ENCODE measurements around the gene CRTC2. TPM values are rescaled to one million over a fixed set of nuclear protein-coding genes. Genes with fewer than 3 reads are reported as not detected.

CRTC2 gene
- polyA plus RNA-seq, 1 donor from 2014 or later: 12.1 TPM

DNA sequence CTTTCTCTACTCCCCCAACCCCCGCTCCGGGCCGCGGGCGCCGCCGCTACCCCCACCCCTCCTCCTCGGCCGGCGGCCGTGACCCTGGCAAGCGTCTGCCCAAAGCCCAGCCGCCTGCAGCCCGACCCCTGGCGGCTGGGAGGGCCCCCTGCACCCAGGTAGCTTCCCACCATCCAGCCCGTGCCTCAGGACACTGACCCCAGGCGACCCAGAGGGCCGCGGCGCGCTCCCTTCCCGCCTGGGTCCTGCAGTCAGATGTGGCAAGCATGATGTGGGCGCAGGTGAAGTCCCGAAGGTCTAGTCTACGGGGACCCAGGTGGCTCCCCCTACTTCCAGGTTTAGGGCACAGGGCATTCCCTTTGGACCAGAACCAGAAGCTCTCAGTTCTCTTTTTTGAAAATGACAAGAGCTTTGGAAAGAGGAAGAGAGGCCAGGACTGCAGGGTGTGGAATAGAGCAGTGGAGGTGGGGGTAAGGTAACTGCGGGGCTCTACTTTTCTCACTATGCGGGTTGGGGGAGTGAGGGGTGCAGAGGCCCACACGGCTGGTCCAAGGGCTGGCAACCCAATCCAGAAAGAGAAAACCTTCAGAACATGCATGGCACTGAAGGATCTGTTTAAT, 11.7 kb downstream of the CRTC2 start, which contains the start of gene DENND4B:
TSS of gene DENND4B (minus strand) at position 97 of the 620 bp plus-strand sequence. CDS start 2,344 bp downstream, outside the sequence.
- Histone ChIP-seq H4K20me1 (ENCODE audit: insufficient read depth) (no peaks in the 10 kb centered on the region), H3K4me2 (ENCODE audit: low read length) (peak within 1 kb of the TSS; percentile 67), H2AFZ (ENCODE audit: low read depth, low read length) (peak within 1 kb of the TSS; percentile 18), H3K9me2 (ENCODE audit: insufficient read depth, low read length) (no peaks in the 10 kb centered on the region), H3K27ac (ENCODE audit: low read length) (peak within 1 kb of the TSS; percentile 47), H3K9me3 (ENCODE audit: low read length) (no peaks in the 10 kb centered on the region), H3K9ac (ENCODE audit: low read length) (peak within 1 kb of the TSS; percentile 79), H3K79me2 (replicated peaks; ENCODE audit: insufficient read depth, low read length) (peaks cover 4% of the 10 kb centered on the region), H3K36me3 (ENCODE audit: insufficient read depth, low read length) (no peaks in the 10 kb centered on the region), H3F3A (ENCODE audit: insufficient read depth, low read length, poor library complexity, severe bottlenecking) (no peaks in the 10 kb centered on the region), H3K27me3 (ENCODE audit: insufficient read depth, low read depth, low read length) (no peaks in the 10 kb centered on the region), H3K4me3 (ENCODE audit: low read length) (peak within 1 kb of the TSS; percentile 85)
- TF ChIP-seq SMC3 (conservative IDR thresholded peaks at IDR 0.05; ENCODE audit: poor library complexity) (peak; percentile 75), POLR2AphosphoS5 (IDR thresholded peaks at IDR 0.05) (no peak), RAD21 (conservative IDR thresholded peaks at IDR 0.05) (peak; percentile 62), EZH2 (IDR thresholded peaks at IDR 0.05; ENCODE audit: borderline replicate concordance, insufficient read depth, low read length, poor library complexity, severe bottlenecking) (no peak), MXI1 (conservative IDR thresholded peaks at IDR 0.05; ENCODE audit: poor library complexity, severe bottlenecking) (no peak), TAF1 (IDR thresholded peaks at IDR 0.05; ENCODE audit: low read depth) (no peak), EP300 (conservative IDR thresholded peaks at IDR 0.05; ENCODE audit: poor library complexity, severe bottlenecking) (no peak)
- TF ChIP-seq, protein P1, sequence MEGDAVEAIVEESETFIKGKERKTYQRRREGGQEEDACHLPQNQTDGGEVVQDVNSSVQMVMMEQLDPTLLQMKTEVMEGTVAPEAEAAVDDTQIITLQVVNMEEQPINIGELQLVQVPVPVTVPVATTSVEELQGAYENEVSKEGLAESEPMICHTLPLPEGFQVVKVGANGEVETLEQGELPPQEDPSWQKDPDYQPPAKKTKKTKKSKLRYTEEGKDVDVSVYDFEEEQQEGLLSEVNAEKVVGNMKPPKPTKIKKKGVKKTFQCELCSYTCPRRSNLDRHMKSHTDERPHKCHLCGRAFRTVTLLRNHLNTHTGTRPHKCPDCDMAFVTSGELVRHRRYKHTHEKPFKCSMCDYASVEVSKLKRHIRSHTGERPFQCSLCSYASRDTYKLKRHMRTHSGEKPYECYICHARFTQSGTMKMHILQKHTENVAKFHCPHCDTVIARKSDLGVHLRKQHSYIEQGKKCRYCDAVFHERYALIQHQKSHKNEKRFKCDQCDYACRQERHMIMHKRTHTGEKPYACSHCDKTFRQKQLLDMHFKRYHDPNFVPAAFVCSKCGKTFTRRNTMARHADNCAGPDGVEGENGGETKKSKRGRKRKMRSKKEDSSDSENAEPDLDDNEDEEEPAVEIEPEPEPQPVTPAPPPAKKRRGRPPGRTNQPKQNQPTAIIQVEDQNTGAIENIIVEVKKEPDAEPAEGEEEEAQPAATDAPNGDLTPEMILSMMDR (IDR thresholded peaks at IDR 0.05; ENCODE audit: poor library complexity, severe bottlenecking): peak; percentile 82
- TF ChIP-seq, protein P2, sequence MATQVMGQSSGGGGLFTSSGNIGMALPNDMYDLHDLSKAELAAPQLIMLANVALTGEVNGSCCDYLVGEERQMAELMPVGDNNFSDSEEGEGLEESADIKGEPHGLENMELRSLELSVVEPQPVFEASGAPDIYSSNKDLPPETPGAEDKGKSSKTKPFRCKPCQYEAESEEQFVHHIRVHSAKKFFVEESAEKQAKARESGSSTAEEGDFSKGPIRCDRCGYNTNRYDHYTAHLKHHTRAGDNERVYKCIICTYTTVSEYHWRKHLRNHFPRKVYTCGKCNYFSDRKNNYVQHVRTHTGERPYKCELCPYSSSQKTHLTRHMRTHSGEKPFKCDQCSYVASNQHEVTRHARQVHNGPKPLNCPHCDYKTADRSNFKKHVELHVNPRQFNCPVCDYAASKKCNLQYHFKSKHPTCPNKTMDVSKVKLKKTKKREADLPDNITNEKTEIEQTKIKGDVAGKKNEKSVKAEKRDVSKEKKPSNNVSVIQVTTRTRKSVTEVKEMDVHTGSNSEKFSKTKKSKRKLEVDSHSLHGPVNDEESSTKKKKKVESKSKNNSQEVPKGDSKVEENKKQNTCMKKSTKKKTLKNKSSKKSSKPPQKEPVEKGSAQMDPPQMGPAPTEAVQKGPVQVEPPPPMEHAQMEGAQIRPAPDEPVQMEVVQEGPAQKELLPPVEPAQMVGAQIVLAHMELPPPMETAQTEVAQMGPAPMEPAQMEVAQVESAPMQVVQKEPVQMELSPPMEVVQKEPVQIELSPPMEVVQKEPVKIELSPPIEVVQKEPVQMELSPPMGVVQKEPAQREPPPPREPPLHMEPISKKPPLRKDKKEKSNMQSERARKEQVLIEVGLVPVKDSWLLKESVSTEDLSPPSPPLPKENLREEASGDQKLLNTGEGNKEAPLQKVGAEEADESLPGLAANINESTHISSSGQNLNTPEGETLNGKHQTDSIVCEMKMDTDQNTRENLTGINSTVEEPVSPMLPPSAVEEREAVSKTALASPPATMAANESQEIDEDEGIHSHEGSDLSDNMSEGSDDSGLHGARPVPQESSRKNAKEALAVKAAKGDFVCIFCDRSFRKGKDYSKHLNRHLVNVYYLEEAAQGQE (IDR thresholded peaks at IDR 0.05; ENCODE audit: borderline replicate concordance): no peak

DNA sequence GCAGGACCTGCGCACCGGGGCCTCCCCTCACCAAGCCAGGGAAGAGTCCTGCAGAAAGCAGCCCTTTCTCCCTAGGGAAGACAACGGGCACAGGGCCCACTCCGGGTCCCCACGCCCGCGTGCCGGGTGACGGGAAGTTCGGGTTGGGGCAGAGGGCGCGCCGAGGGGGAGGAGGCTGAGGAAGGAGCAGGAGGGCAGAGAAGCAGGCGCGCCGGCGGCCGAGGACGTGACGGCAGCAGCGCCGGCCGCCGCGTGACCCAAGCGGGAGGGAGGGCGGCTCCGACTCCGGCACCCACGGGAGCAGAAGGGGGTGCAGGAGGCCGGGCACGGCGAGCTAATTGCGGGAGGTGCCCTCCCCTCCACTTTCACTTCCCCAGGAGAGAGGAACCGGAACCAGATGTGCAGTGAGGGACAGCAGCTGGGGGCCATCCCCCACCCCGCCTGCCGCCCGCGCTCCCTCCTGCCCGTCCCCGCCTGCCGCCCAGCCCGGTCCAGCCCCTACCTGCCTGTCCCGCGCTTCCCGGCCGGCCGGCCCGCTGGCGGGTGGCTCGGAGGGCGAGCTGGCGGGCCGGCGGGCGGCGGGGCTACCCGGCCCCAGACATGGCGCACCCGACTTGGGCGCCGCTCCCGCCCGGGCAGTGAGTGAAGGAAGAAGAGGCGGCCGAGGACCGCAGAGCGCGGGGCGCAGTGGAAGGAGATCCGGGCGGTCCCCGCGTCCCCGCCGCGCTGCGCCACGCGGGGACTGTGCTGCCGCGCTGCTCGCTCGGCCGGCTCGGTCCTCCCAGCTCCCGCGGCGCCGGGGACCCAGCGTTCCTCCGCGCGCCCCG, 12.4 kb downstream of the CRTC2 start:
- no peaks in the 10 kb centered on the region for H3F3A ChIP-seq (ENCODE audit: insufficient read depth, low read length, poor library complexity, severe bottlenecking)
- no peaks in the 10 kb centered on the region for H3K36me3 ChIP-seq (ENCODE audit: insufficient read depth, low read length)
- peak overlapping the region; percentile 85 for H3K4me3 ChIP-seq (ENCODE audit: low read length)
- no peaks in the 10 kb centered on the region for H3K9me2 ChIP-seq (ENCODE audit: insufficient read depth, low read length)
- peak overlapping the region; percentile 67 for H3K4me2 ChIP-seq (ENCODE audit: low read length)
- no peaks in the 10 kb centered on the region for H3K9me3 ChIP-seq (ENCODE audit: low read length)
- H2AFZ ChIP-seq (ENCODE audit: low read depth, low read length): peak overlapping the region; percentile 18
- H3K79me2 ChIP-seq (replicated peaks; ENCODE audit: insufficient read depth, low read length): peaks cover 4% of the 10 kb centered on the region
- peak overlapping the region; percentile 47 for H3K27ac ChIP-seq (ENCODE audit: low read length)
- peak overlapping the region; percentile 79 for H3K9ac ChIP-seq (ENCODE audit: low read length)
- no peaks in the 10 kb centered on the region for H4K20me1 ChIP-seq (ENCODE audit: insufficient read depth)
- TF ChIP-seq, protein P1 (IDR thresholded peaks at IDR 0.05; ENCODE audit: poor library complexity, severe bottlenecking): no peak
- peak; percentile 28 for TF ChIP-seq POLR2AphosphoS5 (IDR thresholded peaks at IDR 0.05)
- TF ChIP-seq, protein P2 (IDR thresholded peaks at IDR 0.05; ENCODE audit: borderline replicate concordance): no peak
- TF ChIP-seq SMC3 (conservative IDR thresholded peaks at IDR 0.05; ENCODE audit: poor library complexity): no peak
- no peak for TF ChIP-seq RAD21 (conservative IDR thresholded peaks at IDR 0.05)
- no peak for TF ChIP-seq EZH2 (IDR thresholded peaks at IDR 0.05; ENCODE audit: borderline replicate concordance, insufficient read depth, low read length, poor library complexity, severe bottlenecking)
- peak; percentile 51 for TF ChIP-seq MXI1 (conservative IDR thresholded peaks at IDR 0.05; ENCODE audit: poor library complexity, severe bottlenecking)
- TF ChIP-seq EP300 (conservative IDR thresholded peaks at IDR 0.05; ENCODE audit: poor library complexity, severe bottlenecking): no peak
- no peak for TF ChIP-seq TAF1 (IDR thresholded peaks at IDR 0.05; ENCODE audit: low read depth)
- H3K27me3 ChIP-seq (ENCODE audit: insufficient read depth, low read depth, low read length): no peaks in the 10 kb centered on the region

All from neural cell (in vitro differentiated cells).